22Rv1 (cell line): Measurements from ENCODE around the gene CDKAL1.

Experiments
- ZFX ChIP-seq: fragments of 450-650 bp; IDR thresholded peaks from 2 replicates; pipeline ENCODE4 v1.6.1; 2017; ENCODE audit warnings: antibody characterized with exemption, borderline replicate concordance
- TF ChIP-seq, protein P1 (sequence below): fragments of 450-650 bp; IDR thresholded peaks from 2 replicates; pipeline ENCODE4 v1.5.1; 2017; ENCODE audit warnings: mild to moderate bottlenecking

DNA sequence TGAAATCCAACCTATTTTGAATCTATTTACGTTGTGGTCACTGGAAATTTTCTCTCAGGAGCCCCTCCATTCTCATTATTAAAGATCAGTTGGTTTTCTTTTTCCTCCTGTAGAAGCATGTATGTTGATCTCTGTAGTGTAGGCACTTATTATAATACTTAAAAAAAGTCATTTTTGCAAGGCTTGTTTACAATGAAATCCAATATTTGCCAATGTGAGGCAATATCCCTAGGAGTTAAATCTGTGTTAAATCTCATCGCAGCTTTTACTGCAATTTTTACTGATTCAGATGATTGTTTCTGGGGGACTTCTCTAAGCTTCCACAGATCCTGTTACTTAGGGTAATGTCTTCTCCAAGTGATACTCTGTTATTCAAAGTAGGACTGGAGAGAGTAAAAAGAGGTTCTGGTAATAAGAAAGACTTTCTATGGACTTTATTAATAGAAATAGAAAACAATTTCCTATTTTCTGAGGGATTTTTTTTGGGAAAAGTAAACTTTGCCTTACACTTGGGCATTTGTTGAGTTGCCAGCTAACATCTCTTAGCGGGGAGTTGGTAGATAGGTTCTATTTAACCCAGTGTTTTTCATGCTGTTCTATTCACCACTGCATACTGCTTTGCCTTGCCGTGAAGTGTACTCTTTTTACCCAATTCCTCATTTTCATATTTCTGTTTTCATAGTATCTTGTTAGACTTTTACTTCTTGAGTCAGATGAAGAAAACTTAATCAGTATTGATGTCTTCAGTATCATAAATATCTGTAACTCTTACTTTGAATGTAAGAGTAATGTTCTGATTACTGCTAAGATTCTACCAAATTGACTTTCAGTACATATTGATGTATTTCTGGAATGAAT is 48.6 kb downstream of the CDKAL1 start:
- TF ChIP-seq, protein P1, sequence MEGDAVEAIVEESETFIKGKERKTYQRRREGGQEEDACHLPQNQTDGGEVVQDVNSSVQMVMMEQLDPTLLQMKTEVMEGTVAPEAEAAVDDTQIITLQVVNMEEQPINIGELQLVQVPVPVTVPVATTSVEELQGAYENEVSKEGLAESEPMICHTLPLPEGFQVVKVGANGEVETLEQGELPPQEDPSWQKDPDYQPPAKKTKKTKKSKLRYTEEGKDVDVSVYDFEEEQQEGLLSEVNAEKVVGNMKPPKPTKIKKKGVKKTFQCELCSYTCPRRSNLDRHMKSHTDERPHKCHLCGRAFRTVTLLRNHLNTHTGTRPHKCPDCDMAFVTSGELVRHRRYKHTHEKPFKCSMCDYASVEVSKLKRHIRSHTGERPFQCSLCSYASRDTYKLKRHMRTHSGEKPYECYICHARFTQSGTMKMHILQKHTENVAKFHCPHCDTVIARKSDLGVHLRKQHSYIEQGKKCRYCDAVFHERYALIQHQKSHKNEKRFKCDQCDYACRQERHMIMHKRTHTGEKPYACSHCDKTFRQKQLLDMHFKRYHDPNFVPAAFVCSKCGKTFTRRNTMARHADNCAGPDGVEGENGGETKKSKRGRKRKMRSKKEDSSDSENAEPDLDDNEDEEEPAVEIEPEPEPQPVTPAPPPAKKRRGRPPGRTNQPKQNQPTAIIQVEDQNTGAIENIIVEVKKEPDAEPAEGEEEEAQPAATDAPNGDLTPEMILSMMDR: no peak
- TF ChIP-seq ZFX: no peak
